Measurements from ENCODE around the gene ZC3H12D.

ZC3H12D gene

GRCh38 chr6:149448821-149449453, 35.9 kb downstream of the ZC3H12D start (continued):
- TF ChIP-seq CSRNP3 (CRISPR knock-in tag; IDR thresholded peaks at IDR 0.05) (no peak), ZFP3 (CRISPR knock-in tag; IDR thresholded peaks at IDR 0.05) (no peak), CREB5 (CRISPR knock-in tag; IDR thresholded peaks at IDR 0.05; ENCODE audit: low read depth) (no peak), BACH2 (CRISPR knock-in tag; IDR thresholded peaks at IDR 0.05; ENCODE audit: borderline replicate concordance) (no peak), ISL1 (CRISPR knock-in tag; IDR thresholded peaks at IDR 0.05) (no peak), ZNF70 (CRISPR knock-in tag; IDR thresholded peaks at IDR 0.05) (no peak)

- ATAC-seq = no peak
- TF ChIP-seq ZNF8 (CRISPR knock-in tag; IDR thresholded peaks at IDR 0.05) (no peak), CREB5 (CRISPR knock-in tag; IDR thresholded peaks at IDR 0.05; ENCODE audit: low read depth) (no peak), ARNTL (CRISPR knock-in tag; IDR thresholded peaks at IDR 0.05; ENCODE audit: borderline replicate concordance, low read depth) (no peak), ZNF70 (CRISPR knock-in tag; IDR thresholded peaks at IDR 0.05) (no peak), ZFP30 (CRISPR knock-in tag; IDR thresholded peaks at IDR 0.05) (no peak), TSHZ2 (CRISPR knock-in tag; IDR thresholded peaks at IDR 0.05) (no peak), OSR1 (CRISPR knock-in tag; IDR thresholded peaks at IDR 0.05) (no peak), PPARA (CRISPR knock-in tag; IDR thresholded peaks at IDR 0.05; ENCODE audit: borderline replicate concordance) (no peak), TCF4 (CRISPR knock-in tag; IDR thresholded peaks at IDR 0.05; ENCODE audit: borderline replicate concordance) (no peak), PATZ1 (CRISPR knock-in tag; IDR thresholded peaks at IDR 0.05; ENCODE audit: borderline replicate concordance) (no peak), ESRRG (CRISPR knock-in tag; IDR thresholded peaks at IDR 0.05) (no peak), ZC3H10 (CRISPR knock-in tag; IDR thresholded peaks at IDR 0.05) (no peak), ZFP3 (CRISPR knock-in tag; IDR thresholded peaks at IDR 0.05) (no peak), CSRNP3 (CRISPR knock-in tag; IDR thresholded peaks at IDR 0.05) (no peak), POU6F1 (CRISPR knock-in tag; IDR thresholded peaks at IDR 0.05; ENCODE audit: borderline replicate concordance, low read depth) (no peak), ISL1 (CRISPR knock-in tag; IDR thresholded peaks at IDR 0.05) (no peak), BACH2 (CRISPR knock-in tag; IDR thresholded peaks at IDR 0.05; ENCODE audit: borderline replicate concordance) (no peak), GLIS3 (CRISPR knock-in tag; IDR thresholded peaks at IDR 0.05) (no peak)
Observed at GRCh38 chr6:149446791-149447376, 37.9 kb downstream of the ZC3H12D start.

All from SK-N-SH treated with all-trans-retinoic acid at 6 μM for 48 hours (cell line).